Measurements from ENCODE around the gene TAF5L.

Gene TAF5L

GRCh38 chr1:229625915-229626831, at the start of gene TAF5L, which contains the start of gene URB2:
TSS of gene TAF5L (minus strand) at chr1:229626122. CDS start at chr1:229614482, 11,640 bp downstream.
TSS of gene URB2 (plus strand) at chr1:229626247. CDS start at chr1:229627634, 1,387 bp downstream.
- peak within 1 kb of the TSS; percentile 95 to 100 for H3K4me3 ChIP-seq (replicated peaks in 1 of 2; ENCODE audit: low read depth in 2 of 2, low read length in 2 of 2)
- TF ChIP-seq, protein P1, sequence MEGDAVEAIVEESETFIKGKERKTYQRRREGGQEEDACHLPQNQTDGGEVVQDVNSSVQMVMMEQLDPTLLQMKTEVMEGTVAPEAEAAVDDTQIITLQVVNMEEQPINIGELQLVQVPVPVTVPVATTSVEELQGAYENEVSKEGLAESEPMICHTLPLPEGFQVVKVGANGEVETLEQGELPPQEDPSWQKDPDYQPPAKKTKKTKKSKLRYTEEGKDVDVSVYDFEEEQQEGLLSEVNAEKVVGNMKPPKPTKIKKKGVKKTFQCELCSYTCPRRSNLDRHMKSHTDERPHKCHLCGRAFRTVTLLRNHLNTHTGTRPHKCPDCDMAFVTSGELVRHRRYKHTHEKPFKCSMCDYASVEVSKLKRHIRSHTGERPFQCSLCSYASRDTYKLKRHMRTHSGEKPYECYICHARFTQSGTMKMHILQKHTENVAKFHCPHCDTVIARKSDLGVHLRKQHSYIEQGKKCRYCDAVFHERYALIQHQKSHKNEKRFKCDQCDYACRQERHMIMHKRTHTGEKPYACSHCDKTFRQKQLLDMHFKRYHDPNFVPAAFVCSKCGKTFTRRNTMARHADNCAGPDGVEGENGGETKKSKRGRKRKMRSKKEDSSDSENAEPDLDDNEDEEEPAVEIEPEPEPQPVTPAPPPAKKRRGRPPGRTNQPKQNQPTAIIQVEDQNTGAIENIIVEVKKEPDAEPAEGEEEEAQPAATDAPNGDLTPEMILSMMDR (IDR thresholded peaks at IDR 0.05; ENCODE audit: low read depth, low read length), result no peak
- DNase-seq (ENCODE audit: low read depth in 2 of 2), result peak; percentile 82 to 91

- DNase-seq (ENCODE audit: low read depth in 2 of 2), result no peak
- no peak overlapping the region for H3K4me3 ChIP-seq (replicated peaks in 1 of 2; ENCODE audit: low read depth in 2 of 2, low read length in 2 of 2)
- TF ChIP-seq, protein P1 (IDR thresholded peaks at IDR 0.05; ENCODE audit: low read depth, low read length), result no peak
These were observed 49.5 kb upstream of the TAF5L start for GRCh38 chr1:229675396-229675795.

DNA sequence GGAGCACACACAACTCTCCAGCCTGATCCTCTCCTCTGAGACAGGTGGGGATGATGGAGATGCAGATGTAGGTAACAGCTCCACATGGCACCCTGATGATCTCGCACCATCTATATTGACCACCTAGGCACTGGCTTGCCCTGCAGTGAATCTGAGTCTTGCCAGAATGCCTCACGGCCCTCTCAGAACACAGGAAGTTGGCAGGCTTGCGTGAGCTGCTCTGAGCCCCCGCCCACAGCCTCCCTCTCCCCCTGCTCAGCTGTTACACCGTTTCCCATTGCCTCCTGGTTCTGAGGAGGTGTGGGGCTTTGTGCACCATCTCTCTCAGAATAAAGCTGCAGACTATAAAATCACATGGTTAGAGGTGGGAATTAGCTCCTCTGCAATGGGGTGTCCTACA, 48.1 kb upstream of the TAF5L start:
- H3K4me3 ChIP-seq (replicated peaks in 1 of 2; ENCODE audit: low read depth in 2 of 2, low read length in 2 of 2), result no peak overlapping the region
- no peak for DNase-seq (ENCODE audit: low read depth in 2 of 2)
- TF ChIP-seq, protein P1 (IDR thresholded peaks at IDR 0.05; ENCODE audit: low read depth, low read length), result no peak

DNA sequence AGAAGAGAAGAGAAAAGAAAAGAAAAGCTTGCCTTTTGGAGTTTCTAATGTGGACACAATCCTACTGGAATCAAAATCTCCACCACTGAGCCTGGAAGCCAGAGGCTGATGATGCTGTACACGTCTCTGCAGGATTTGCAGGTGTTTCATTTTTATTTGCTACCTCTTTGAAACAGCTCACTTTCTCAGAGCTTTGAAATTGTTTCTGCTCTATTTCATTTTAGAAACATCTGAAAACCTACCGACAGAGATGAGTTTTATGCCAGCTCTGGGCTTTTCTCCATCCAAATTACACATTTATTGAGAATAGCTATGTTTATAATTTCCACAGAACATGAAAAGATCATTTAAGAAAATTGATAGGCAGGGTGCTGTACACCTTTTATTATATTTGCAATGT, 46.3 kb upstream of the TAF5L start:
- DNase-seq (ENCODE audit: low read depth in 2 of 2), result no peak
- no peak overlapping the region for H3K4me3 ChIP-seq (replicated peaks in 1 of 2; ENCODE audit: low read depth in 2 of 2, low read length in 2 of 2)
- TF ChIP-seq, protein P1 (IDR thresholded peaks at IDR 0.05; ENCODE audit: low read depth, low read length), result no peak

DNA sequence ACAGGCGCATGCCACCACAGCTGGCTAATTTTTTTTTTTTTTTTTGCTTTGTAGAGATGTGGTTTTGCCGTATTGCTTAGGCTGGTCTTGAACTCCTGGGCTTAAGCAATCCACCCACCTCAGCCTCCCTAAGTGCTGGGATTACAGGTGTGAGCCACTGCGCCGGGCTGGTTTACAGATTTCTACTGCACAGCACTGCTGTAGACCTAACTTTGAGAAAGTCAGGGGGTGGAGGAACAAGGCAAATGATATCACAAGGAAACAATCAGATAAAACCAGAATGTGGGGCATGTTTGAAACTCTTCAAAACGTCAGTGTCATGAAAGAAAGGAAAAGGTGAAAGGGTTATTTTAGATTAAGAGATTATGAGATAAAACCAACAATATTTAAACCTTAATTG, 45.4 kb upstream of the TAF5L start:
- no peak overlapping the region for H3K4me3 ChIP-seq (replicated peaks in 1 of 2; ENCODE audit: low read depth in 2 of 2, low read length in 2 of 2)
- no peak for DNase-seq (ENCODE audit: low read depth in 2 of 2)
- TF ChIP-seq, protein P1 (IDR thresholded peaks at IDR 0.05; ENCODE audit: low read depth, low read length), result no peak

- H3K4me3 ChIP-seq (replicated peaks in 1 of 2; ENCODE audit: low read depth in 2 of 2, low read length in 2 of 2), result no peak overlapping the region
- TF ChIP-seq, protein P1 (IDR thresholded peaks at IDR 0.05; ENCODE audit: low read depth, low read length), result no peak
- peak; percentile 55 for DNase-seq (ENCODE audit: low read depth in 2 of 2)
These were observed 43.4 kb upstream of the TAF5L start for GRCh38 chr1:229669333-229669732.
